H9 (cell line): ENCODE measurements around the gene TRAK1. TPM values are rescaled to one million over a fixed set of nuclear protein-coding genes. Genes with fewer than 3 reads are reported as not detected.

Experiments used
- DNase-seq: peaks from one replicate; pipeline ENCODE4 v3.0.0-alpha.2; 2017
- H2AFZ ChIP-seq: one replicate; pipeline ENCODE4 v1.6.1; 2013; ENCODE audit warnings: mild to moderate bottlenecking, low read length, control low read depth, moderate library complexity
- H2AK5ac ChIP-seq: 2 replicates; pipeline ENCODE4 v1.6.1; 2013; ENCODE audit warnings: low read length, control low read depth, mixed read lengths; ENCODE audit not compliant: insufficient read length
- H2BK120ac ChIP-seq: one replicate; pipeline ENCODE4 v1.6.1; 2013; ENCODE audit warnings: low read depth, mild to moderate bottlenecking, low read length, control low read depth, inconsistent platforms; ENCODE audit not compliant: poor library complexity, severe bottlenecking
- H2BK12ac ChIP-seq: 2 replicates; pipeline ENCODE4 v1.6.1; 2013; ENCODE audit warnings: low read length, control low read depth, mixed read lengths, low read depth; ENCODE audit not compliant: insufficient read length
- H2BK15ac ChIP-seq: 2 replicates; pipeline ENCODE4 v1.6.1; 2013; ENCODE audit warnings: low read depth, low read length, control low read depth
- H2BK20ac ChIP-seq: one replicate; pipeline ENCODE4 v1.6.1; 2013; ENCODE audit warnings: low read depth, mild to moderate bottlenecking, low read length, control low read depth, inconsistent platforms; ENCODE audit not compliant: poor library complexity, severe bottlenecking
- H2BK5ac ChIP-seq: 2 replicates; pipeline ENCODE4 v1.6.1; 2013; ENCODE audit warnings: low read length, control low read depth, mixed read lengths; ENCODE audit not compliant: insufficient read length
- H3K14ac ChIP-seq: 2 replicates; pipeline ENCODE4 v1.6.1; 2013; ENCODE audit warnings: low read length, control low read depth; ENCODE audit not compliant: insufficient read depth
- H3K18ac ChIP-seq: 2 replicates; pipeline ENCODE4 v1.6.1; 2013; ENCODE audit warnings: low read depth, mild to moderate bottlenecking, mixed read lengths, low read length, control low read depth; ENCODE audit not compliant: insufficient read length
- H3K23ac ChIP-seq: 2 replicates; pipeline ENCODE4 v1.6.1; 2013; ENCODE audit warnings: low read length, control low read depth, mixed read lengths, low read depth; ENCODE audit not compliant: insufficient read length
- H3K23me2 ChIP-seq: 2 replicates; pipeline ENCODE4 v1.6.1; 2013; ENCODE audit warnings: low read depth, mild to moderate bottlenecking, mixed read lengths, low read length, control low read depth; ENCODE audit not compliant: insufficient read length, poor library complexity, severe bottlenecking
- H3K27ac ChIP-seq: 2 replicates; pipeline ENCODE4 v1.5.1; 2013; ENCODE audit warnings: low read length, control low read depth, mixed read lengths, low read depth; ENCODE audit not compliant: insufficient read length
- H3K27me3 ChIP-seq: 2 replicates; pipeline ENCODE4 v1.6.1; 2013; ENCODE audit warnings: low read length, control low read depth, inconsistent platforms; ENCODE audit not compliant: insufficient read depth
- H3K4ac ChIP-seq: 2 replicates; pipeline ENCODE4 v1.6.1; 2013; ENCODE audit warnings: low read depth, mild to moderate bottlenecking, control low read depth, inconsistent platforms, low read length, moderate library complexity
- H3K4me1 ChIP-seq: 2 replicates; pipeline ENCODE4 v1.6.1; 2013; ENCODE audit warnings: low read length, control low read depth, inconsistent platforms; ENCODE audit not compliant: insufficient read depth
- H3K4me2 ChIP-seq: 2 replicates; pipeline ENCODE4 v1.6.1; 2013; ENCODE audit warnings: low read length, control low read depth, mixed read lengths; ENCODE audit not compliant: insufficient read length, insufficient read depth
- H3K56ac ChIP-seq: 2 replicates; pipeline ENCODE4 v1.6.1; 2013; ENCODE audit warnings: low read depth, mild to moderate bottlenecking, mixed read lengths, low read length, control low read depth; ENCODE audit not compliant: insufficient read length
- H3K79me1 ChIP-seq: 2 replicates; pipeline ENCODE4 v1.6.1; 2013; ENCODE audit warnings: low read depth, mild to moderate bottlenecking, moderate library complexity, low read length, control low read depth, inconsistent platforms; ENCODE audit not compliant: insufficient read depth, poor library complexity, severe bottlenecking
- H3K79me2 ChIP-seq: 2 replicates; pipeline ENCODE4 v1.6.1; 2013; ENCODE audit warnings: low read length, control low read depth, inconsistent platforms; ENCODE audit not compliant: insufficient read depth
- H3K9ac ChIP-seq: 2 replicates; pipeline ENCODE4 v1.6.1; 2013; ENCODE audit warnings: low read length, control low read depth, mixed read lengths; ENCODE audit not compliant: insufficient read length; ENCODE audit errors: extremely low read depth
- H3K9me3 ChIP-seq: one replicate; pipeline ENCODE4 v1.6.1; 2013; ENCODE audit warnings: low read depth, low read length, inconsistent platforms; ENCODE audit not compliant: control insufficient read depth
- H3T11ph ChIP-seq: one replicate; pipeline ENCODE4 v1.6.1; 2013; ENCODE audit warnings: mild to moderate bottlenecking, low read length, control low read depth, inconsistent platforms
- H4K20me1 ChIP-seq: one replicate; pipeline ENCODE4 v1.6.1; 2013; ENCODE audit not compliant: control insufficient read depth, insufficient read length, insufficient read depth
- H4K5ac ChIP-seq: 2 replicates; pipeline ENCODE4 v1.6.1; 2013; ENCODE audit warnings: low read depth, mild to moderate bottlenecking, mixed read lengths, low read length, control low read depth; ENCODE audit not compliant: insufficient read length
- H4K8ac ChIP-seq: replicated peaks from 2 replicates; pipeline ENCODE4 v1.6.1; 2013; ENCODE audit warnings: low read length, control low read depth, mixed read lengths, low read depth; ENCODE audit not compliant: insufficient read length
- H4K91ac ChIP-seq: 2 replicates; pipeline ENCODE4 v1.6.1; 2013; ENCODE audit warnings: low read depth, mild to moderate bottlenecking, moderate library complexity, mixed read lengths, low read length, control low read depth; ENCODE audit not compliant: insufficient read length
- H3K27ac Mint-ChIP-seq, 3 experiments: 2 replicates in 2 of 3; 3 replicates in 1 of 3; pipeline ENCODE4 v1.8.0; 2020 to 2021; ENCODE audit warnings: mixed read lengths in 3 of 3, mild to moderate bottlenecking in 1 of 3, moderate library complexity in 1 of 3
- H3K27me3 Mint-ChIP-seq: 2 replicates; pipeline ENCODE4 v1.8.0; 2021; ENCODE audit warnings: low read depth, mild to moderate bottlenecking, moderate library complexity, mixed read lengths
- H3K36me3 Mint-ChIP-seq, 3 experiments: 2 replicates in 2 of 3; 3 replicates in 1 of 3; pipeline ENCODE4 v1.8.0; 2020 to 2021; ENCODE audit warnings: low read depth in 3 of 3, mixed read lengths in 3 of 3; ENCODE audit not compliant: insufficient read depth in 1 of 3
- H3K4me1 Mint-ChIP-seq, 2 experiments: 2 replicates each; pipeline ENCODE4 v1.8.0; 2020; ENCODE audit warnings: mixed read lengths in 2 of 2
- H3K4me3 Mint-ChIP-seq, 2 experiments: 2 replicates in 1 of 2; 3 replicates in 1 of 2; pipeline ENCODE4 v1.8.0; 2020 to 2021; ENCODE audit warnings: mild to moderate bottlenecking in 2 of 2, mixed read lengths in 2 of 2, moderate library complexity in 1 of 2
- H3K9me3 Mint-ChIP-seq, 2 experiments: 2 replicates in 1 of 2; 3 replicates in 1 of 2; pipeline ENCODE4 v1.8.0; 2020; ENCODE audit warnings: mild to moderate bottlenecking in 2 of 2, mixed read lengths in 2 of 2, moderate library complexity in 1 of 2
- CTCF ChIP-seq: fragments of 200-600 bp; sonication (generic); conservative IDR thresholded peaks from 3 replicates; pipeline ENCODE4 v1.8.0; 2021; ENCODE audit warnings: antibody characterized with exemption, mild to moderate bottlenecking
- WGBS: extraction: QIAGEN DNeasy Blood & Tissue Kit; methylation state at CpG from one replicate; pipeline ENCODE4 v1.1.7; 2013; ENCODE audit warnings: missing lambda C conversion rate, low lambda C conversion rate, mixed read lengths; ENCODE audit not compliant: insufficient read length; ENCODE audit errors: extremely low coverage; 5-methylcytosine and 5-hydroxymethylcytosine counted together
- total RNA-seq: library from RNA; stranded (reverse); gene quantifications from 2 replicates; pipeline ENCODE4 v1.2.1, GENCODE V29; 2021

Gene TRAK1
- total RNA-seq, 1 experiment from 2014 or later: 34.2 TPM

- Histone ChIP-seq H3K18ac (no peak overlapping the region), H3K4ac (no peak overlapping the region), H3K9ac (no peak overlapping the region), H2AFZ (no peak overlapping the region), H3K23me2 (no peaks in the 10 kb centered on the region), H3K27ac (no peak overlapping the region), H3T11ph (no peak overlapping the region), H3K9me3 (peaks cover 8% of the 10 kb centered on the region), H2BK15ac (no peak overlapping the region), H3K27me3 (no peaks in the 10 kb centered on the region), H3K79me1 (no peaks in the 10 kb centered on the region), H3K23ac (no peak overlapping the region), H3K4me2 (no peak overlapping the region), H4K20me1 (no peaks in the 10 kb centered on the region), H3K14ac (no peak overlapping the region), H2BK20ac (no peak overlapping the region), H4K5ac (no peak overlapping the region), H4K91ac (no peak overlapping the region), H3K79me2 (no peaks in the 10 kb centered on the region), H2BK5ac (no peak overlapping the region), H4K8ac (no peak overlapping the region), H3K4me1 (no peaks in the 10 kb centered on the region), H2BK12ac (no peak overlapping the region), H3K56ac (no peak overlapping the region), H2BK120ac (no peak overlapping the region), H2AK5ac (no peak overlapping the region)
- Mint-ChIP-seq H3K27me3 (peaks cover 9% of the 10 kb centered on the region; the same call in 1 of the 2 replicates), H3K36me3 (peaks cover 0 to 21% (median 10%) of the 10 kb centered on the region in 3 experiments; a peak in 5 of 7 replicates), H3K4me3 (no peak overlapping the region), H3K4me1 (0 out of 4 replicates have a peak, but pooled peaks cover 0 to under 1% of the 10 kb centered on the region in 2 experiments), H3K9me3 (peaks cover 31 to 39% of the 10 kb centered on the region in 2 experiments), H3K27ac (no peak overlapping the region)
- no peak for TF ChIP-seq CTCF
- no peak for DNase-seq
- WGBS: no CpG with 5 or more reads among the region's 2 CpGs
Observed at GRCh38 chr3:42236611-42237010, 145.5 kb downstream of the TRAK1 start.
